T-helper 1 cell treated with Interleukin-12 subunit alpha and Interleukin-12 subunit beta and Interleukin-4 antibody, amounts not matched to agents 30 μg/mL and 1 μg/mL, for 36 hours (primary cell): Measurements from ENCODE around the gene B3GAT1.
"Not testable (repeated sequence)": the region's sequence is repeated elsewhere in the genome, so short reads cannot be mapped to it uniquely, and the experiment has no call there.

Source experiments
- H3K27ac Mint-ChIP-seq: one replicate; pipeline ENCODE4 v1.8.0; 2021; ENCODE audit warnings: mild to moderate bottlenecking, mixed read lengths
- H3K27me3 Mint-ChIP-seq: one replicate; pipeline ENCODE4 v1.8.0; 2021; ENCODE audit warnings: low read depth, mixed read lengths
- H3K36me3 Mint-ChIP-seq: one replicate; pipeline ENCODE4 v1.8.0; 2021; ENCODE audit warnings: low read depth, mixed read lengths
- H3K4me1 Mint-ChIP-seq: one replicate; pipeline ENCODE4 v1.8.0; 2021; ENCODE audit warnings: low read depth, mixed read lengths
- H3K4me3 Mint-ChIP-seq: one replicate; pipeline ENCODE4 v1.8.0; 2021; ENCODE audit warnings: mild to moderate bottlenecking, moderate library complexity, mixed read lengths
- H3K9me3 Mint-ChIP-seq: one replicate; pipeline ENCODE4 v1.8.0; 2021; ENCODE audit warnings: mixed read lengths

The B3GAT1 gene

DNA sequence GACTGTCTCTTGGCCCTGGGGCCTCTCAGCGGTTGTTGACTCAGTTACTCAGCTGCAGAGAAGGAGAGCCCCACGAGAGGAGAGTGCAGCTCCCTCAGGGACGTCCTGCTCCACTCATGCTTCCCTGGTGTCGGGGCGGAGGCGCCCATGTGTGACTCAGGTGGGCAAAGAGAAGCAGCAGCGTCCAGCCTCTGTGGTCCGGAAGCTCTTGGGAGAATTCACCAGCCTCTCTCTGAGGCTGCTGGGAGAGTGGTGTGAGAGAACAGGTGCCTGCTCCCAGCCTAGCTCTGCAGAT lies 54.5 kb downstream of the B3GAT1 start:
- Mint-ChIP-seq H3K27ac (no peak overlapping the region), H3K9me3 (no peaks in the 10 kb centered on the region), H3K4me1 (peaks cover 20% of the 10 kb centered on the region), H3K4me3 (no peak overlapping the region), H3K27me3 (peaks cover 7% of the 10 kb centered on the region), H3K36me3 (no peaks in the 10 kb centered on the region)

DNA sequence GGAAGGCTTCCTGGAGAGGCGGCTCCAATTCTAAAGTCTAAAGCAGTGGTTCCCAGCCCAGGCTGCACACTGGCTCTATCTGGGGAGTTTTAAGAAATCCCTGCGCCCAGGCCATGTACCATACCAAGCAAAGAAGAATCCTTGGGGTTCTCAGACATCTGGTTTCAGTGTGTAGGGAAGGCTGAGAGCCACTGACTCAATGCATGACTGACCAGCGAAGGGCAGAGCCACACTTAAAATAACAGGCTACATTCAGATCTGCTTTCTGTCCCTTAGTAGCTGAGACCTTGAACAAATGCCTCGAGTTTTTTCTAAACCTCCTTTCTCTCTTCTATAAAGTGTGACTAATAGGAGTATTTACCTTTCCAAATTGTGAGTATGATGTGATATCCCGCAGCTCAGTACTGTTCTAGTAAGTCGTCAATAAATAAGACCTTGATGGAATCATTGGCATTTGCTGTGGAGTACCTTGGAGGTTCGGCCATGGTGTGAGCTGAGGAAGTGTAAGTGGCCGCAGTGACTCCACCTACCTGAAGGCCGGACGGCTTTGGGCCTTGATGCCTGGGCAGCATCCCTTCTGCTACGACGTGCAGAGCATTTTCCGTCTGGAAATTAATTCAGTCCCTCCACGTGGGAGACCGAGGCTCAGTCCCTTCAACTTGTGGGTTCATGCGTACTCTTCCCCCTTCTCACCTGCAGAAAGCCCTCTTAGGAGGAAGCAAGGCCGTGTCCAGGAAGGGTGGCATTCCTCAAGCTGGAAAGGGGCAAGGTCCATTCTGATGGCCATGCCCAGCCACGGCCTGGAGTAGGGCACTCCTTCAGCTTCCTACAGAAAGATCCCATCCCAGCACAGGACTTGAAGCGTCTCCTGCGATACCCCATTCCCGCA lies 55.1 kb downstream of the B3GAT1 start:
- no peak overlapping the region for H3K4me3 Mint-ChIP-seq
- peaks cover 11% of the 10 kb centered on the region for H3K27me3 Mint-ChIP-seq
- H3K36me3 Mint-ChIP-seq, result no peaks in the 10 kb centered on the region
- peaks cover 18% of the 10 kb centered on the region for H3K4me1 Mint-ChIP-seq
- H3K27ac Mint-ChIP-seq, result no peak overlapping the region
- H3K9me3 Mint-ChIP-seq, result no peaks in the 10 kb centered on the region

DNA sequence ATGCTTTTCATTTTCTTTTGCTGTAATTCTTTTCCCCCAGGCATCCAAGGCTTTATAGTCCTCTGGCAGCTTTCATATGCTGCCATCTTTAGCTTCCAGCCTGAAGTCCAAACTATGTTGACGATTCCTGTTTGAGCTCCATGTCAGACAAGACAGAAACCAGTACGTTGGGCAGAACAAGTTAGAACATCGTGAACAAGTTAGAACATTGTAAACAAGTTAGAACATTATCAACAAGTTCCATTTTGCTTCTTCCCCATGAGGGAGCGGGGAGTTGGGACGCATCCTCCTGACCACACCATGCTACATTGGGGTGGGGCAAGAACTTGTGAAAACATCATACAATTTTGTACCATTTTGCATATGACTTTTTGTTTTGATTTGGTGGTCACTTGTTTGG lies 56.4 kb downstream of the B3GAT1 start:
- Mint-ChIP-seq H3K9me3 (no peaks in the 10 kb centered on the region), H3K27ac (no peak overlapping the region), H3K4me3 (no peak overlapping the region), H3K27me3 (peaks cover 11% of the 10 kb centered on the region), H3K36me3 (no peaks in the 10 kb centered on the region), H3K4me1 (peaks cover 15% of the 10 kb centered on the region)

DNA sequence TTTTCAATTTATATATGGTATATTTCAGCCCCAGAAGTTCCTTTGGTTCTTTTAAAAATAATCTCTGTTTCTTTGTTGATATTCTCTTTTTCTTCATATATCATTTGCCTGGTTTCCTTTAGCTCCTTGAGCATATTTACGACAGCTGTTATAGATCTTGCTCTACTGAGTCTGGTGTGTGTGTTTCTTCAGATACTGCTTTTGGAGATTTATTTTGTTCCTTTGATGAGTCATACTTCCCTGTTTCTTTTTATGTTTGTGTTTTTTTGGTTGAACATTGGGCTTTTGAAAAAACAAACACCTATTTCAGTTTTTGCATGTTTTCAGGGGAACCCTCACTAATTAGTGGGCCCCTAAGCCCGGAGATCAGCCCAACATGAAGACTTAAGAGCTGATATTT lies 56.9 kb downstream of the B3GAT1 start:
- Mint-ChIP-seq H3K36me3 (peaks cover 2% of the 10 kb centered on the region), H3K27me3 (peaks cover 11% of the 10 kb centered on the region), H3K4me3 (no peak overlapping the region), H3K4me1 (peaks cover 17% of the 10 kb centered on the region), H3K9me3 (no peaks in the 10 kb centered on the region), H3K27ac (no peak overlapping the region)

DNA sequence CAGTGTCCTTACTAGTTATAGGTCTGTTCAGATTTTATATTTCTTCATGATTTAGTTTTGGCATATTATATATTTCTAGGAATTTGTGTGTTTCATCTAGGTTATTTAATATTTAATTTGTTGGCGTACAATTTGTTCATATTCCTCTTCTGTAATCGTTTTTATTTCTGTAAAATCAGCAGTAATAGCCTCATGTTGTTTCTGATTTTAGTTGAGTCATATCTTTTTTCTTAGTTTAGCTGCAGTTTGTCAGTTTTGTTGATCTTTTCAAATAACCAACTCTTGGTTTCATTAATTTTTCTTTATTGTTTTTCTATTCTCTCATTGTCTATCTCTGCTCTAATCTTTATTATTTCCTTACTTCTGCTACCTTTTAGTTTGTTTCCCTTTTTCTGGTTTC lies 59.9 kb downstream of the B3GAT1 start:
- Mint-ChIP-seq H3K27me3 (peaks cover 11% of the 10 kb centered on the region), H3K27ac (no peak overlapping the region), H3K4me1 (peaks cover 25% of the 10 kb centered on the region), H3K9me3 (no peaks in the 10 kb centered on the region), H3K4me3 (no peak overlapping the region), H3K36me3 (peaks cover 3% of the 10 kb centered on the region)

DNA sequence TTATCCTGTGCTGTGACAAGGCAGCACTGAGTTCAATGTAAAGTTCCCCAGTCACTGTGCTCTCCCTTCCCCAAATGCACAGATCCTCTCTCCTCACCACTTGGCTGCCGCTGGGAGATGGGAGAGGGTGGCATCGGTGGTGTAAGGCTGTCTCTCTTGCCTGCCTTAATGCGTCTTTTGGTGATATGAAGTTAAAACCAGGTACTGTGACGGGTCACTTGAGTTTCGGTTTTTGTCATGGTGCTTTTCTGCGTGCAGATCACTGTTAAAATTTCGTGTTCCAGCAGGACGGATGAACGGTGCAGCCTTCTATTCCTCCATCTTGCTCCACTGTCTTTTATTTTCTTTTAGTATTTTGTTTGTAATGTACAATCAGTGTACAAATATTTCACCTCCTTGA lies 61.7 kb downstream of the B3GAT1 start:
- H3K4me1 Mint-ChIP-seq, result peaks cover 22% of the 10 kb centered on the region

DNA sequence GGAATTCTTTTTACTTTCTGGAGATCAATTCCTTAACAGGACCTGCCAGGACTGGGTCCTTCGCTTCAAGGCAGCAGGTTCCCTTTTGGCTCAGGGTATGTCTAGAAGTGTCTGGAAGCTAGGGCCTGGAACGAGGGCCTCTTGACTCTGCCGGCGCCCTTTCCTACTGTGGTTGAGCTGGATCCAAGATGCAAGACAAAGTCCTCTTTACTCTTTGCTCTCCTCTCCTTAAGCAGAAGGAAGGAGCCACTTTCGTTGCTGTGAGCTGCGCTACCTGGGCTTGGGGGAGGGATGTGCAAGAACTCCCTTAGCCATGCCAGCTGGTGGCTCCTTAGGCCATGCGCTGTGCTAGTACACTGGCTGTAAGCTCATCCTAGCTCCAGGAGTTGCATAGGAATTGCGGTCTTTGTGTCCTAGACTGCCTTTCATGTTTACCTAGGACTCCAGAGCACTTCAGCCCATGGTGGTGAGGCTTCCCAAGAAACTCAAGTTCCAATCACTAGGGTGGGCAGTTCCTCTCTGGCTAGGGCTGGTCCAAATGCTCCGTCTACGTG lies 62.2 kb downstream of the B3GAT1 start:
- Mint-ChIP-seq H3K4me3 (peak overlapping the region; percentile 33), H3K27me3 (peaks cover 9% of the 10 kb centered on the region), H3K4me1 (peaks cover 17% of the 10 kb centered on the region), H3K27ac (peak overlapping the region; percentile 77), H3K9me3 (no peaks in the 10 kb centered on the region), H3K36me3 (peaks cover 3% of the 10 kb centered on the region)

More for the DNA sequence above, 61.7 kb downstream of the B3GAT1 start:
- Mint-ChIP-seq H3K27ac (peak overlapping the region; percentile 20), H3K4me3 (no peak overlapping the region), H3K36me3 (peaks cover 3% of the 10 kb centered on the region), H3K27me3 (peaks cover 11% of the 10 kb centered on the region), H3K9me3 (no peaks in the 10 kb centered on the region)

DNA sequence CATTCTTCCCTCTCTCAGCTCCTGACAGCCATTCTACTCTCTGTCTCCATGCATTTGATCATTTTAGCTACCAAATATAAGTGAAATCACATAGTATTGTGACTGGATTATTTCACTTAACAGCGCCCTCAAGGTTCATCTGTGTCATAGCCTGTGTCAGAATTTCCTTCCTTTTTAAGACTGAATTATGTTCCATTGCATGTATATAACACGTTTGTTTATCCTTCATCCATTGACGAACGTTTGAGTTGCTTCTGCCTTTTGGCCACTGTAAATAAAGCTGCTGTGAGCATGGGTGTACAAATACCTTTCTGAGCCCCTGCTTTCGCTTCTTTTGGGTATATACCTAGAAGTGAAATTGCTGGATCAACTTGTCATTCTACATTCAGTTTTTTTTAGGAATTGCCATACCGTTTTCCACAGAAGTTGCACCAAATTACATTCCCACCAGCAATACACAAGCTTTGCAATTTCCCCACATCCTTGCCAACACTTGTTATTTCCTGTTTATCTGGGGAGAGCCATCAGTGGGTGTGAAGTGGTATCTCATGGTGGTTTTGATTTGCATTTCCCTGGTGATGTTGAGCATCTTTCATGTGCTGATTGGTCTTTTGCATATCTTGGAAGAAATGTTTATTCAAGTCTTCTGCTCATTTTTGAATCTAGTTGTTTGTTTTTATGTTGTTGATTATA lies 62.8 kb downstream of the B3GAT1 start:
- H3K27ac Mint-ChIP-seq, result peak overlapping the region; percentile 77
- no peaks in the 10 kb centered on the region for H3K9me3 Mint-ChIP-seq
- H3K4me3 Mint-ChIP-seq, result peak overlapping the region; percentile 33

DNA sequence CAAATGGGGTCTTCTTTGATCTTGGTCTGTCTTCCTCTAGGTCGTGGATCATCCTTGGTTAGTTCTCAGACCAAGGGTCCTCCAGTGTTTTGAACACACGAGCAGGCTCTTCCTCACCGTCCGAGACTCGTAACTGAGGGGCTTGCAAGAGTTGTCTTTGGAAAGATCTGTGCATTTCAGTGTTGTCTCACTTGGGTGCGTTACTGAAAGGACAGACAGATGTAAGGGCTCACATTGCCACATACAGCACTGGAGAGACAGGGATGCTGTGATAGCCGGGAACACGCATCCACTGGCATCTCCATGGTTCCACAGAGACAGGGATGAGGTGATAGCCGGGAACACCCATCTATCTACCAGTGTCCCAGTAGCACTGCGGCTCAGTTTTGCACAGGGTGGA lies 64.6 kb downstream of the B3GAT1 start:
- Mint-ChIP-seq H3K36me3 (peaks cover 3% of the 10 kb centered on the region), H3K27me3 (peaks cover 8% of the 10 kb centered on the region), H3K27ac (peak overlapping the region; percentile 15), H3K4me3 (no peak overlapping the region), H3K9me3 (no peaks in the 10 kb centered on the region), H3K4me1 (peaks cover 16% of the 10 kb centered on the region)

More for the DNA sequence above, 62.8 kb downstream of the B3GAT1 start:
- peaks cover 7% of the 10 kb centered on the region for H3K27me3 Mint-ChIP-seq
- H3K36me3 Mint-ChIP-seq, result peaks cover 3% of the 10 kb centered on the region
- peaks cover 16% of the 10 kb centered on the region for H3K4me1 Mint-ChIP-seq

DNA sequence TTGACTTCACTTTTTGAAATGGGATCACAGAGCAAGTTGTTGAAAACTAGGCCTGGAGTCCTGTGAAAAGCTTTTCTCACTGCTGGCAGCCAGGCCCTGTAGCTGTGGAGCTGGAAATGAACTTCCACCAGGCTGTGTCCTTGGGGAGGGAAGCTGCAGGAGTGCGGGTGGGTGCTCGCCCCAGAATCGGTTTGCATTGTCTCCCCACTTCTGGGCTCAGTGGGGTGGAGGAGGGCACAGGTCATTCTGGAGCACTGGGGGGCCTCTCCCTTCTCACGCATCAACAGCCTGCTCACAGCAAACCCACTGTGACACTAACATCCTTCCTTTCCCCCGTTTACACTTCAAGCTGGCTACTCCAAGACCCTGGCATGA lies 65.1 kb downstream of the B3GAT1 start:
- Mint-ChIP-seq H3K4me1 (peaks cover 16% of the 10 kb centered on the region), H3K36me3 (peaks cover 3% of the 10 kb centered on the region), H3K4me3 (no peak overlapping the region), H3K27ac (peak overlapping the region; percentile 15), H3K27me3 (peaks cover 4% of the 10 kb centered on the region), H3K9me3 (no peaks in the 10 kb centered on the region)

DNA sequence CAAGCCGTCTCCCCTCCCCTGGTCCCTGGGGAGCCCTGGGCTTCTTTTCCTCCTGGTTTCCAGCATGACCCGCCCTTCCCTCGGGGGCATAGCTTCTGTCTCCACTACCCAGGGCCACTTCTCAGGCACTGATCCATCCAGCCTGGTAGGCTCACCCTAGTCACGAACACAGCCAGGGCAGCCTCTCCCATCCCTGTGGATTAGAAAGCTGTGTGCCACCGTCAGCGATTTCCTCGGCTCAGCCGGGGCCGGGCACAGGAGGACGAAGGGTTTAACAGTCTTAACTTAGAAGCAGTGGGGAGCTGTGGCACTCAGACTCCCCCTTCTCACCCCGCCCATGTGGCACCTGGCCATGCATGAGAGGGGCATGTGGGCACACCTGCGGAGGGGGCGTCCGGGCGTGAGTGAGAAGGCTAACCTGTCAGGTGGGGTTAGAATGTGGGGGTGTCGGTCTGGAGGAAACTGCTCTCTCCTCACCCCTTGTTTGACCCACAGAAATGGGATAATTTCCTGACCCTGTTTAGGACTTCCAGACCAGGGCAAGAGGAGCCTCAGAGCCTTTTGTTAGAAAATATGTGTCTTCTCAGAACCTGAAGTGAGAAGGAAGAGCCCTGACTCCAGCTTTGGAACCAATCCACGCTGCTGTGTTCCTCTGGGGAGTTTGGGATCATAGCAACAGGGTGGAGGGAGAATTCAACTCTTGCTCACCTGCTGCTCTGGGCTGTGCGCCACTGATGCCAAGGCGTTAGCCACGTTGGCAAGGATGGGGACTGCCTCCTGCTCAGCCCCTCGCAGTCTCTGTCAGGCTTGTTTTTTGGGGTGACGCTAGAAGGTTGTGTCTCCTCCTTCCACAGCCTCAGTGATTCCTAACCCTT lies 65.7 kb downstream of the B3GAT1 start:
- H3K9me3 Mint-ChIP-seq, result no peaks in the 10 kb centered on the region

DNA sequence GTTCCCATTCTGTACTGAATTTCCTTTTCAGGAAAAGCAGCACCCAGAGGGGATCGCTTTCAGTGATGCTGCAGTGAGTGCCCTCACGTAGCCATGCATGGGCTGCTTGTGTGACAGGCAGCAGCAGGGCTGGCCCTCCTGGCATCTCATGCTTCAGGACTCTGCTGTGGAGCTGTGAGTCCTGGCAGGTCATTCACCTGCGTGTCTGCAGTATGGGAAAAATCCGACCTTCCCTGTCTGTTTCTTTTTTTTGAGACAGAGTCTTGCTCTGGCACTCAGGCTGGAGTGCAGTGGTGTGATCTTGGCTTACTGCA lies 66.8 kb downstream of the B3GAT1 start:
- H3K4me1 Mint-ChIP-seq, result peaks cover 13% of the 10 kb centered on the region
- peaks cover 2% of the 10 kb centered on the region for H3K36me3 Mint-ChIP-seq
- H3K9me3 Mint-ChIP-seq, result no peaks in the 10 kb centered on the region
- no peak overlapping the region for H3K27ac Mint-ChIP-seq
- no peak overlapping the region for H3K4me3 Mint-ChIP-seq
- H3K27me3 Mint-ChIP-seq, result peaks cover 4% of the 10 kb centered on the region

More for the DNA sequence above, 65.7 kb downstream of the B3GAT1 start:
- peaks cover 16% of the 10 kb centered on the region for H3K4me1 Mint-ChIP-seq
- peak overlapping the region; percentile 18 for H3K27ac Mint-ChIP-seq
- H3K4me3 Mint-ChIP-seq, result no peak overlapping the region
- peaks cover 4% of the 10 kb centered on the region for H3K27me3 Mint-ChIP-seq
- peaks cover 3% of the 10 kb centered on the region for H3K36me3 Mint-ChIP-seq

DNA sequence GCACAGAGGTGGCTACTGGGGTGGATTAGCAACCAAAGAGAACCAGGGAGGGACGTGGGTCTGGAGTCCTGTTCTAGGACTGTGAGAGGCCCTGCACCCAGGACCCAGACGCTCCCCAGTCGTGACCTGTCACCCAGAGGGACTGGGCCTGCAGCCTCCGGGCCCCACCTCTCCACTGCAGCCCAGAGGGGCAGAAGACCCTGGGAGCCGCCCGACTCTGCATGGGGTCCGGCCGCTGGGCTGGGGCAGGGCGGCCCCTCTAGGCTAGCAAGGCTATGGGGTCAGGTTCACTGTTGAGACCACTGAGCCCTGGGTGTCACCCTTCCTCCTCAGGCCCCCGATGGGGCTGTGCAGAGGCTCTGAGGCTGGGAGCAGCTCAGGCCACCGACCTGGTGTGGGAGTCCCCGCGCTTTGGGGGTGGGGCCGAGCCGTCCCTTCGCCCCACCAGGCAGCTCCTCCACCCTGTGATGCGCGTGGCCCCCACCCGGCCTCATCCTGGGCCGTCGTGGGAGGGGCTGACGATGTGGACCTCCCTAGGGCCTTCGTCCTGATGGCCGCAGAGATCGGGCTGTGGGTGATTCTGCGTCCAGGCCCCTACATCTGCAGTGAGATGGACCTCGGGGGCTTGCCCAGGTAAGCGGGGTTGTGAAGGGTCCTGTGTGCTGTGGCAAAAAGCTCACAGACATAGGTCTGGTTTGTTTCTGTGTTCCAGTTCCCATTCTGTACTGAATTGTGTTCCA lies 67.4 kb downstream of the B3GAT1 start:
- H3K4me3 Mint-ChIP-seq, H3K9me3 Mint-ChIP-seq: not testable (repeated sequence)

DNA sequence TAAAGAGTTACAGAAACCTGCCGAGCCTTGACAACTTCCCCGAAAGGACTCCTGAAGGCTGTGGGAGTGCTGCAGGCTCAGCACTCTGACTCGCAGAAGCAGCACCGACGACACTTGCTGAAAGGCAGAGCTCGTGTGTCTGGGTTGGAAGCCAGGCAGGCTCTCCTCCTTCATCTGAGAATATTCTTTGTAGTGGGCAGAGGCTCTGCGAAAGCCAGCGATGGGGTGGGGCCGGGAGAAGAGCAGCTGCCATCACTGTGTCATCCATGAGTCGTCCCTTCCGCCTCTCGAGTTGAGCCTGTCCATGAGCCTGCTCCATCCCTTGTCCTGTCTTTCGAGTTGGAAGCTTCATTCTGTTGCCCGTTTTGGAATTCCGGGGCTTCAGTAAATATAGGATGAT lies 68.4 kb downstream of the B3GAT1 start:
- Mint-ChIP-seq H3K36me3 (no peaks in the 10 kb centered on the region), H3K27ac (no peak overlapping the region), H3K4me3 (no peak overlapping the region), H3K9me3 (no peaks in the 10 kb centered on the region), H3K4me1 (no peaks in the 10 kb centered on the region), H3K27me3 (peaks cover 4% of the 10 kb centered on the region)

More for the DNA sequence above, 67.4 kb downstream of the B3GAT1 start:
- H3K36me3 Mint-ChIP-seq, H3K27ac Mint-ChIP-seq, H3K4me1 Mint-ChIP-seq, H3K27me3 Mint-ChIP-seq: not testable (repeated sequence)
